B cell (primary cell): ENCODE measurements around the gene RECQL. TPM values are rescaled to one million over a fixed set of nuclear protein-coding genes. Genes with fewer than 3 reads are reported as not detected.
"Not testable (repeated sequence)": the region's sequence is repeated elsewhere in the genome, so short reads cannot be mapped to it uniquely, and the experiment has no call there.

Experiments
- ATAC-seq: fragments of 200-7000 bp; cut with Tn5 transposase; one replicate; pipeline ENCODE4 v1.10.0; 2021; ENCODE audit warnings: low read depth, mild to moderate bottlenecking, moderate number of reproducible peaks, moderate library complexity
- CTCF ChIA-PET: fragments of 350-600 bp; sonication (Branson Sonifier 250); formaldehyde crosslinking; loops from one replicate; lab custom pipeline; 2021; ENCODE audit warnings: antibody characterized with exemption, inconsistent platforms; lab: Charles Lee
- POLR2A ChIA-PET: fragments of 350-600 bp; sonication (Branson Sonifier 250); formaldehyde crosslinking; loops from one replicate; lab custom pipeline; 2021; ENCODE audit warnings: antibody characterized with exemption; lab: Charles Lee
- DNase-seq: peaks from one replicate; pipeline ENCODE4 v3.0.0; 2013
- H2AFZ ChIP-seq: 2 replicates; pipeline ENCODE4 v1.6.1; 2012; ENCODE audit warnings: mild to moderate bottlenecking, low read depth, low read length; ENCODE audit not compliant: insufficient read depth, poor library complexity, severe bottlenecking
- H3K27ac ChIP-seq, 2 donors: 1 replicate in 1 of 2; 2 replicates in 1 of 2; pipeline ENCODE4 v1.5.1; 2012 to 2013; ENCODE audit warnings: low read length in 2 of 2, mild to moderate bottlenecking in 2 of 2, moderate library complexity in 1 of 2
- H3K27me3 ChIP-seq, 4 experiments: fragments of 200-600 bp in 1 of 4; sonication (generic) in 1 of 4; replicated peaks in 1 of 4; 1 replicate in 2 of 4; 2 replicates in 2 of 4; pipeline versions ENCODE4 v1.6.1 to v1.7.0; 2013 to 2016; ENCODE audit warnings: low read length in 3 of 4, mild to moderate bottlenecking in 2 of 4, mixed read lengths in 1 of 4, moderate library complexity in 1 of 4; ENCODE audit not compliant: insufficient read depth in 4 of 4, control insufficient read depth in 3 of 4; ENCODE audit errors: control extremely low read depth in 1 of 4
- H3K36me3 ChIP-seq, 2 experiments: replicated peaks in 1 of 2; 1 replicate in 1 of 2; 2 replicates in 1 of 2; pipeline versions ENCODE4 v1.6.1 to v1.7.1; 2013; ENCODE audit warnings: low read length in 1 of 2; ENCODE audit not compliant: insufficient read depth in 2 of 2, control insufficient read depth in 1 of 2; ENCODE audit errors: control extremely low read depth in 1 of 2, extremely low read depth in 1 of 2
- H3K4me1 ChIP-seq, 2 donors: fragments of 200-600 bp in 1 of 2; sonication (generic) in 1 of 2; 1 replicate in 1 of 2; 2 replicates in 1 of 2; pipeline versions ENCODE4 v1.5.1 to v1.6.1; 2013 to 2017; ENCODE audit warnings: low read length in 2 of 2; ENCODE audit not compliant: control insufficient read depth in 2 of 2, insufficient read depth in 2 of 2
- H3K4me2 ChIP-seq: replicated peaks from 2 replicates; pipeline ENCODE3; 2012; ENCODE audit warnings: mild to moderate bottlenecking, low read depth, low read length; ENCODE audit not compliant: poor library complexity, severe bottlenecking
- H3K4me3 ChIP-seq, 5 experiments: fragments of 200-600 bp in 1 of 5; sonication (generic) in 1 of 5; 1 replicate in 3 of 5; 2 replicates in 2 of 5; pipeline versions ENCODE4 v1.5.1 to v1.7.0; 2011 to 2016; ENCODE audit warnings: low read length in 4 of 5, mild to moderate bottlenecking in 4 of 5, low read depth in 2 of 5, control low read depth in 1 of 5, moderate library complexity in 1 of 5; ENCODE audit not compliant: insufficient read depth in 1 of 5; ENCODE audit errors: control extremely low read depth in 1 of 5, extremely low read depth in 1 of 5
- H3K79me2 ChIP-seq: fragments of 200-600 bp; sonication (generic); one replicate; pipeline ENCODE4 v1.6.0; 2016; ENCODE audit warnings: low read length; ENCODE audit not compliant: control insufficient read depth, insufficient read depth
- H3K9ac ChIP-seq: fragments of 200-600 bp; sonication (generic); 2 replicates; pipeline ENCODE4 v1.6.1; 2017; ENCODE audit warnings: mild to moderate bottlenecking, low read length, moderate library complexity
- H3K9me3 ChIP-seq, 3 donors: one replicate each; pipeline versions ENCODE4 v1.6.1 to v1.7.1; 2013; ENCODE audit warnings: low read length in 2 of 3; ENCODE audit not compliant: control insufficient read depth in 2 of 3, insufficient read depth in 1 of 3; ENCODE audit errors: control extremely low read depth in 1 of 3
- H4K20me1 ChIP-seq: 2 replicates; pipeline ENCODE4 v1.6.0; 2012; ENCODE audit warnings: mild to moderate bottlenecking, low read length; ENCODE audit not compliant: insufficient read depth, control insufficient read depth, poor library complexity, severe bottlenecking
- H3K27ac Mint-ChIP-seq: one replicate; pipeline ENCODE4 v1.8.0; 2021; ENCODE audit warnings: mixed read lengths
- H3K27me3 Mint-ChIP-seq: one replicate; pipeline ENCODE4 v1.8.0; 2021; ENCODE audit warnings: mixed read lengths
- H3K4me1 Mint-ChIP-seq: one replicate; pipeline ENCODE4 v1.8.0; 2021; ENCODE audit warnings: mixed read lengths
- H3K4me3 Mint-ChIP-seq: one replicate; pipeline ENCODE4 v1.8.0; 2021; ENCODE audit warnings: mixed read lengths
- H3K9me3 Mint-ChIP-seq: one replicate; pipeline ENCODE4 v1.8.0; 2022; ENCODE audit warnings: mixed read lengths; ENCODE audit not compliant: insufficient read depth
- CTCF ChIP-seq: fragments of 200-600 bp; IDR thresholded peaks from one replicate; pipeline ENCODE4 v1.8.0; 2022; ENCODE audit warnings: antibody characterized with exemption, mild to moderate bottlenecking
- EZH2 ChIP-seq: IDR thresholded peaks from 2 replicates; pipeline ENCODE4 v1.6.1; 2012; ENCODE audit warnings: borderline replicate concordance, low read depth, mild to moderate bottlenecking, moderate library complexity, low read length; ENCODE audit not compliant: insufficient read depth, poor library complexity, severe bottlenecking
- WGBS: methylation state at CpG from one replicate; pipeline ENCODE4 v1.1.5; 2013; ENCODE audit warnings: missing lambda C conversion rate; ENCODE audit not compliant: insufficient coverage; 5-methylcytosine and 5-hydroxymethylcytosine counted together
- intact Hi-C: fragments of 100-400 bp; cut with micrococcal nuclease; formaldehyde crosslinking; loops from one replicate; pipeline ENCODE4 v1.10.0; 2022
- polyA plus RNA-seq: library from polyadenylated mRNA; depleted of rRNA; stranded (reverse); fragments of >200 nt; gene quantifications from 2 replicates; pipeline ENCODE4 v1.2.3, GENCODE V29; 2012
- total RNA-seq, 2 donors: library from RNA; stranded (reverse); fragments of 120-200 nt in 1 of 2; gene quantifications; 1 replicate in 1 of 2; 2 replicates in 1 of 2; pipeline versions ENCODE4 v1.2.3 to v1.2.4, GENCODE V29; 2013 to 2022

RECQL gene
- total and polyA plus RNA-seq, 2 donors (not counting 1 experiment from before 2014, with no cell fraction given), result 13.9 to 54.8 TPM

GRCh38 chr12:21472197-21472823 is 29.1 kb downstream of the RECQL start:
- POLR2A ChIA-PET, result no interaction called here
- no peak overlapping the region for H3K27ac Mint-ChIP-seq
- H4K20me1 ChIP-seq, result no peaks in the 10 kb centered on the region
- intact Hi-C loops, result no loop called here
- H3K27ac ChIP-seq, result peak overlapping the region in 1 of 2 donors; percentile 9
- no peaks in the 10 kb centered on the region for H3K9me3 ChIP-seq
- no peaks in the 10 kb centered on the region for H3K4me1 ChIP-seq
- H3K9ac ChIP-seq, result no peak overlapping the region
- no peak for ATAC-seq
- TF ChIP-seq EZH2 (no peak), CTCF (no peak)
- no peaks in the 10 kb centered on the region for H3K9me3 Mint-ChIP-seq
- H3K4me3 ChIP-seq, result no peak overlapping the region
- no peak overlapping the region for H2AFZ ChIP-seq
- peaks cover 2 to 66% of the 10 kb centered on the region in 2 experiments for H3K36me3 ChIP-seq
- CTCF ChIA-PET, result no interaction called here
- H3K27me3 ChIP-seq, result no peaks in the 10 kb centered on the region
- no peaks in the 10 kb centered on the region for H3K27me3 Mint-ChIP-seq
- no peak for DNase-seq
- H3K4me1 Mint-ChIP-seq, result no peaks in the 10 kb centered on the region
- no peak overlapping the region for H3K4me2 ChIP-seq
- H3K4me3 Mint-ChIP-seq, result no peak overlapping the region
- no peaks in the 10 kb centered on the region for H3K79me2 ChIP-seq
- 100% methylated on average over 4 of the region's 7 CpGs for WGBS

- no peaks in the 10 kb centered on the region for H3K4me1 Mint-ChIP-seq
- Histone ChIP-seq H3K4me3 (no peak overlapping the region), H3K9ac (no peak overlapping the region), H3K4me2 (no peak overlapping the region), H3K79me2 (no peaks in the 10 kb centered on the region), H3K9me3 (no peaks in the 10 kb centered on the region), H4K20me1 (no peaks in the 10 kb centered on the region), H3K36me3 (peaks cover 2 to 58% of the 10 kb centered on the region in 2 experiments), H3K4me1 (no peaks in the 10 kb centered on the region), H2AFZ (no peak overlapping the region), H3K27ac (no peak overlapping the region), H3K27me3 (no peaks in the 10 kb centered on the region)
- H3K27me3 Mint-ChIP-seq, result no peaks in the 10 kb centered on the region
- ChIA-PET CTCF (no interaction called here), POLR2A (no interaction called here)
- no peak for DNase-seq
- intact Hi-C loops, result no loop called here
- no peak overlapping the region for H3K4me3 Mint-ChIP-seq
- no peaks in the 10 kb centered on the region for H3K9me3 Mint-ChIP-seq
- no CpG with 5 or more reads among the region's 2 CpGs for WGBS
- no peak overlapping the region for H3K27ac Mint-ChIP-seq
- TF ChIP-seq EZH2, result no peak
- TF ChIP-seq CTCF, result no peak
- ATAC-seq, result no peak
Measured at GRCh38 chr12:21471294-21471693, 30.1 kb downstream of the RECQL start.

GRCh38 chr12:21467334-21467733 is 34.1 kb downstream of the RECQL start:
- H3K9me3 Mint-ChIP-seq, H3K9ac ChIP-seq, H3K4me2 ChIP-seq, H3K27me3 ChIP-seq, intact Hi-C loops, H3K4me3 Mint-ChIP-seq, H3K79me2 ChIP-seq, ATAC-seq, H3K4me1 ChIP-seq, POLR2A ChIA-PET, H2AFZ ChIP-seq, H3K27me3 Mint-ChIP-seq, DNase-seq, H3K4me1 Mint-ChIP-seq, H4K20me1 ChIP-seq, CTCF ChIA-PET, H3K4me3 ChIP-seq, H3K9me3 ChIP-seq, H3K27ac ChIP-seq, H3K27ac Mint-ChIP-seq: not testable (repeated sequence)
- no CpG with 5 or more reads among the region's 2 CpGs for whole genome bisulfite sequencing
- H3K36me3 ChIP-seq, result peaks cover 2 to 44% of the 10 kb centered on the region in 2 experiments
